Activated T-cell treated with anti-CD3 and anti-CD28 coated beads for 4 hours (primary cell): Measurements from ENCODE around the gene TTC16.

ENCODE experiments used
- DNase-seq: peaks from one replicate; pipeline ENCODE4 v3.0.0-alpha.2; 2020

Gene TTC16

DNA sequence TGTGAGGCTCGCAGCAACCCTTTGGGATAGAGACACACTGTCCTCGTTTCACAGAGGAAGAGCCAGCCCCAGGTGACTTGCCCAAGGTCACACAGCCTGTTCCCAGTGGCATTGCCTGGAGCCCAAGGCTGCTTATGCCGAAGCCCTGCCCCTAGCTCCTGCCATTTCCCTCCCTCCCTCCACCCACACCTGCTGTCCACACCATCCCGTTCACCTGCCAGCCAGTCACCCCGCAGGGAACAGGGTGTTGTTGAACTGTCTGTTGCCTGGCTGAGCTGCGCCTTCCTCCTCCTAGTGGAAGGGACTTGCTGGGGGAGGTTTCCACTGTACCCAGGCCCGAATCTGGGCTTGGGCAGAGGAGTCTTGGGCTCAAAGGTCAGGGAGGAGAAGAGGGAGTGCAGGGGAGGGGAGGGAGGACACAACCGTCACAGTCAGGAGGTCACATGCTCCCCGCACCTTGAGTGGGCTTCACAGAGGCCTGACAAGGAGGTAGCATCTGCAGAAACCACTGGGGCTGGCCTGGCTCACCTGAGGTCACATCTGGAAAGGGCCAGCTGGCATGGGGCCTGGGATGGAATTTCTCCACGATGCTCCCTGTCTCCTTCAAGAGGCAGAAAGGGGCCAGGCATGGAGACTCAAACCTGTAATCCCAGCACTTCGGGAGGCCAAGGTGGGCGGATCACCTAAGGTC is 6.3 kb downstream of the TTC16 start:
- DNase-seq: no peak

- no peak for DNase-seq
Measured at GRCh38 chr9:127723013-127723412, 7.1 kb downstream of the TTC16 start.

- no peak for DNase-seq
Measured at GRCh38 chr9:127723444-127723843, 7.6 kb downstream of the TTC16 start.

- DNase-seq: no peak
Measured at GRCh38 chr9:127724012-127724411, 8.1 kb downstream of the TTC16 start.

DNA sequence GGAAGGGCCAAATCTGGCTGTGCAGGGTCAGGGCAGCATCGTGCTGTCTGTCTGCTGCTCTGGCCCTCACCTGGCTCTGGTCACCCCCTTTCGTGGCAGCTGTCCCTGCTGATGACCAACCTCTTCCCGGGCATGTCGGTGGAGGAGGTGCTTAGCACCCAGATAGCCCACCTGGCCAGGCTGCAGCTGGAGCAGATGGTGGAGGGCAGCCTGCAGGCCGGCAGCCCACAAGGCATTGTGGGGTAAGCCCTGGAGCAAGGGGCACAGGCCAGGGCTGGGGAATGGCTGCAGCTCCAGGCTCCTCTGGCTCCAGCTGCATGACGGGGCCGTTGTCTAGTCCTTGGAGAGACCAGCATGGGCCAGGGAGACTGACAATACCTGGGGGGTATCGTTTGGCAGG is 11.0 kb downstream of the TTC16 start:
- DNase-seq: no peak

DNA sequence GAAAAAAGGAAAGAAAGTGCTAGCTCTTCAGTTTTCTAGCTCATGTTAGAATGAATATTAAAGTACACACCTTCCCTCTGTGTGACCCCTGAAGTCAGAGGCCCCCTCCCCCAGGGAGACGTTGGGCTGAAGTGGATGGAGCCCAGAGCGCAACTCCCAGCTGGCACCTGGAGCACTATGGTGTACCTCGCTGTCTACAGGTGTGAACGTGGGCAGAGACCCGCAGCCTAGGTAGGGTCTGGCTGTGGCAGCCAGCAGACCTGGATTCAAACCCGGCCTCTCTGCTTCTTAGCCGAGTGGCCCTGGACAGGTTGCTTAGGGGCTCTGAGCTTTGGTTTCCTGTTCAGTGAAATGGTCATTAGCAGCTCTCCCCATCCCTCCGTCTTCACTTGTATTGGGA is 12.9 kb downstream of the TTC16 start:
- no peak for DNase-seq

DNA sequence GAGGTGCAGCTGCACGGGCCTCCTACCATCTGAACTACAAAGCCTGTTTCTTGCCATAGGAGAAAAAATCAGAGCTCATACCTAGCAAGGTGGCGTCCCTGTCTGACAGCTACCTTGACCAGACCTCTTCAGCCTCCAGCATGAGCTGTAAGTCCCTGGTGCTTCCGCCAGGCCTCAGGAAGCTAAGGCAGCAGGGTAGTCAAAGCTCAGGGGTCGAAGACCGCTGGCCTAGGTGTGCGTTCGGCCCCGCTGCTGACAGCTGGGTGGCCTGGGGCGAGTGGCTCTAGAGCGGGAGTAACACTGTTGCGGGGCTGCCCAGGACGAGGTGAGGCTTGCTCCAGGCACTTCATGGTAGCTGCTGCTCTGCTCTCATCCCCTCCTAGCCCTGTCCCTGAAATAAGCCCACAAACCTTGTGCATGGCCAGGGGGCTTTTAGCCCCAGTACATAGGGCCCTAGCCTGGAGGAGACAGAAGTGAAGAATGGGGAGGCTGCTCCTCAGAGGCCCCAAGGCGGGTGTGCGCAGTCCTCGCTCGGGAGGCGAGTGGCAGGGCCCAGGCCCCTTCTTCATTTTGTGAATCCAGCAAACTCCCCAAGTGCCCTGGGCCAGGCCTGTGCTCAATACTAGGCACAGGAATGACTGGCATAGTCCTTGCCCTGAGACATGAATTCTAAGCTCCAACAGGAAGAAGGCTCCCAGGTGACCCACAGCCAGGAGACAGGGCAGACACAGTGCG is 13.8 kb downstream of the TTC16 start:
- no peak for DNase-seq

DNA sequence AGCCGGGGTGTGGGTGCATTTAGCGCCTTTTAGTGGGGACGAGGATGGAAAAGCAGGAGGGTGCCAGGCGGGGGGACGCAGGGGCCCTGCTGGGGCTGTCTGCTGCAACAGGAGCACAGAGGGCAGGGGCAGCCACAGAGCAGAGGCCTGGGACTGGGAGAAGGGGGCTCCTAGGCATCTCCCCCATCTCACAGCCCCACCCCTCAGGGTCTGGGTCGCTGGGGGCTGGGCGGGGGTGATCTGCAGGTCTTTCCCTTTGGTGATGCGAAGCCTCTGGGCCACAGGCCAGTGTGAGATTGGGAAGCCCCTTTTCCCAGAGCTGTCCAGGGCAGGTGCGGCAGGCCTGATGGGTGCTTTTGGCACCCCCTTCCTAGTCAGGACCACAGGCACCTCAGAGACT is 14.4 kb downstream of the TTC16 start:
- DNase-seq: no peak

- DNase-seq: no peak
Measured at GRCh38 chr9:127730799-127731410, 15.0 kb downstream of the TTC16 start.

GRCh38 chr9:127731938-127732337 is 16.1 kb downstream of the TTC16 start:
- no peak for DNase-seq

DNA sequence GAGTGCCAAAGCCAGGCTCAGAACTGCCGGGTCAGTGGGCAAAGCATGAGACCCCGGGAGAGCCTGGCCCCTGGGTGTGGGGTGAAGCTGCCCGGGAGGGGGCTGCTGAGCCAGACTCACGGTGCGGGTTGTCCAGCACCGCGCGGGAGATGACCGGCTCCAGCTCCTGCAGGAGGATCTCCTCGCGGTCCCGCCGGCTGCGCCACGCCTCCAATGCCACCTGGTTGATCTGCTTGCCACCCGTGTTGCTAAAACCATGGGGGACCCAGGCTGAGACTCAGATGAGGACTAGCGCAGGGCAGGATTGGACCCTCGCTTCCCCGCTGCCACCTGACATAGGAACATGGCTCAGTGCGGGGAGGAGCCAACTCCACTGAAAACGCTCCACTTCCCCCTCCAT is 16.6 kb downstream of the TTC16 start:
- no peak for DNase-seq

- DNase-seq: no peak
Measured at GRCh38 chr9:127733614-127734013, 17.7 kb downstream of the TTC16 start.

DNA sequence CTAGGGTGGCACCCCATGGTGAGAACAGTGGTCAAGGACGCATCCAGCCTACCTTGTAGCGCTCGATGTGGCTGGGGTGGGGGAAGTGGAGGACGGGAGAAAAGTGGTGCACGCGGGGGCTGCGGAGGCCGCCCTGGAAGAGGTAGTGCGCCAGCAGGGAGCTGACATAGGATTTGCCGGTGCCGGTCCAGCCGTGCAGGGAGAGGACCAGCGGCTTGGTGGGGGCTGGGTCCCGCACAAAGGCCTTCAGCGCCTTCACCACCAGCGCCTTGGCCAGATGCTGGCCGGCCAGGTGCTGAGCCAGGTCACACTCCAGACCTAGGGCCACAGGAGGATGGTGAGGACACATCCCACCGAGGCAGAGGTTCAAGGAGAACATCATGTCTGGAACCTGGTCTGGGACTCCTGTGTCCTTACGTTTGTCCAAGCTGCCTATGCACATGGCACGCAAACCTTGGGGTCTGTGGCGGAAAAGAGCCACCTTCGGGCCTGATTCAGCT is 18.4 kb downstream of the TTC16 start:
- no peak for DNase-seq

DNA sequence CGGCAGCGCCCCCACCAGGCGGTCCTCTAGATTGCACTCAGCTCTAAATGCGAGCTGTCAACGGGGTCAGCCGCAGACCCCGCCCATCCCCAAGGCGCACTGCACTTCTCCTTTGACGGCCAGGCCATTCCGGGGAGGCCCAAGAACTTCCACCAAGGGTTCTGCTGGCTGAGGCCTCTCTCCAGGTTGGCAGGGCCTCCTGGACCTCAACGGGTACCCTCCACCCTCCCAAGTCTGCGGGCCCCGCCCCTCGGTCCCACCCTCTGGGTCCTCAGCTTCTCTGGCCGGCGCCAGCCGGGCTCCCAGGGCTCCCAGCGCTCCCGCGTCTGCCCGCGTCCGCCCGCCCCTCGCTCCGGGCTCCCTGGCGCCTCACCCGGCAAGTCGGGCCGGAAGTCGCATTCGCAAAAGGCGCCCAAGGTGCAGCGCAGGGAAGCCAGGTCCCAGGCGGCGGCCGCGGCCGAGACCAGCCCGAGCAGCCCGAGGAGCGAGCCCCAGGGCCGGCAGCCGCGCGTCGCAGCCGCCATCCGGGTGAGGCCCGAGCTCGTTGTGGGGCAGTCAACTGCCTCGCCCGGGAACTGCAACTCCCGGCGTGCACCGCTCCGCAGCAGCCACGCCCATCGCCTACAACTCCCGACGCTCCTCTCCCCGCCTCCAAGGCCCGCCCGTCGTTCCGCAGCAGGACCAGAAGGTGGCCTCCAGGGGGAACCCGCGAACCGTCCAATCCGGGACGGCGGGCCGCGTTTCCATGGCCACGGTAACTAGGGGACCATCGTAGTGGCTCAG is 19.1 kb downstream of the TTC16 start, which contains the start of gene TOR2A:
Gene TOR2A (minus strand): TSS at position 548 of the 783 bp plus-strand sequence. CDS start 24 bp downstream, at position 524.
- peak; percentile 97 for DNase-seq

- DNase-seq: no peak
Measured at GRCh38 chr9:127735530-127736185, 19.8 kb downstream of the TTC16 start.

DNA sequence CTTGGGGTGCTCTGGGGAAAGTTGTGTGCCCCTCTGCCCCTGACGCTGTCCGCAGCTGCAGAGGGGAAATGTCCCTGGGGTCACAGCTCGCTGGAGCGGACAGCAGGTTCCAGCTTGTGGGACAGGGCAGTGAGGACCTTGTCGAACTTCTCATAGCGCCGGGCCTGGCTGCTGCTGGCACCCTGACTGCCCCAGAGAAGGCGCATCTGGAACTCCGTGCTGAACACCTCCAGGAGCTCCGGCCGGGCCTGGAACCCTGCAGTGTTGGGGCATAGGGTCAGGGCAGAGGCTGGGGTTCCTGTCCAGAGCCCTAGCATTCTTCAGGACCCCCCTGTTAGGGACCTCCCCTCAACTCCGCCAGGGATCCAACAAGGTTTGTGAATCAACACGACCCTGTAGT is 22.8 kb downstream of the TTC16 start:
- no peak for DNase-seq

- DNase-seq: no peak
Measured at GRCh38 chr9:127739614-127740330, 23.9 kb downstream of the TTC16 start.

GRCh38 chr9:127741831-127742434 is 26.1 kb downstream of the TTC16 start:
- no peak for DNase-seq

GRCh38 chr9:127742435-127743088 is 26.7 kb downstream of the TTC16 start:
- DNase-seq: no peak

GRCh38 chr9:127744398-127745110 is 28.7 kb downstream of the TTC16 start:
- no peak for DNase-seq
